Liver (tissue), 9 donors: ENCODE measurements around the gene SPARC. TPM values are rescaled to one million over a fixed set of nuclear protein-coding genes. Genes with fewer than 3 reads are reported as not detected.

Experiments
- DNase-seq: peaks from one replicate; pipeline ENCODE4 v3.0.0-alpha.2; 2017; ENCODE audit warnings: low spot score
- H3K27ac ChIP-seq, 2 donors: one replicate each; pipeline ENCODE4 v1.7.0; 2013; ENCODE audit warnings: inconsistent platforms in 2 of 2, low read length in 2 of 2, control low read depth in 1 of 2, low read depth in 1 of 2, mild to moderate bottlenecking in 1 of 2
- H3K27me3 ChIP-seq, 4 donors: one replicate each; pipeline versions ENCODE4 v1.6.1 to v1.7.0; 2013; ENCODE audit warnings: low read length in 3 of 4, inconsistent platforms in 1 of 4, mild to moderate bottlenecking in 1 of 4, moderate library complexity in 1 of 4; ENCODE audit not compliant: control insufficient read depth in 4 of 4, insufficient read depth in 4 of 4
- H3K36me3 ChIP-seq, 4 donors: one replicate each; pipeline versions ENCODE4 v1.6.1 to v1.7.0; 2013; ENCODE audit warnings: low read length in 3 of 4, mild to moderate bottlenecking in 3 of 4, low read depth in 1 of 4, moderate library complexity in 1 of 4; ENCODE audit not compliant: control insufficient read depth in 4 of 4, insufficient read depth in 3 of 4
- H3K4me1 ChIP-seq, 4 donors: one replicate each; pipeline versions ENCODE4 v1.6.1 to v1.7.0; 2013; ENCODE audit warnings: low read length in 3 of 4, mild to moderate bottlenecking in 3 of 4, moderate library complexity in 1 of 4; ENCODE audit not compliant: control insufficient read depth in 4 of 4, insufficient read depth in 4 of 4
- H3K4me3 ChIP-seq, 3 donors: one replicate each; pipeline versions ENCODE4 v1.6.1 to v1.7.0; 2013; ENCODE audit warnings: low read length in 3 of 3, control low read depth in 1 of 3, low read depth in 1 of 3, mild to moderate bottlenecking in 1 of 3
- H3K9ac ChIP-seq, 2 donors: one replicate each; pipeline ENCODE4 v1.7.0; 2013; ENCODE audit warnings: low read length in 2 of 2, mild to moderate bottlenecking in 2 of 2, moderate library complexity in 2 of 2, control low read depth in 1 of 2, low read depth in 1 of 2
- H3K9me3 ChIP-seq, 4 donors: one replicate each; pipeline versions ENCODE4 v1.6.1 to v1.7.0; 2013; ENCODE audit warnings: low read length in 3 of 4; ENCODE audit not compliant: control insufficient read depth in 4 of 4
- EGR1 ChIP-seq, 2 donors: IDR thresholded peaks; 2 replicates each; pipeline ENCODE4 v1.6.1; 2016 to 2018; ENCODE audit warnings: antibody characterized with exemption in 2 of 2, low read depth in 2 of 2
- FOXA1 ChIP-seq: IDR thresholded peaks from 2 replicates; pipeline ENCODE4 v1.6.1; 2016; ENCODE audit warnings: antibody characterized with exemption
- FOXA2 ChIP-seq: IDR thresholded peaks from 2 replicates; pipeline ENCODE4 v1.6.1; 2016; ENCODE audit warnings: antibody characterized with exemption
- GABPA ChIP-seq, 2 donors: IDR thresholded peaks in 1 of 2; conservative IDR thresholded peaks in 1 of 2; 2 replicates each; pipeline ENCODE4 v1.6.1; 2016; ENCODE audit warnings: antibody characterized with exemption in 2 of 2, mild to moderate bottlenecking in 1 of 2, moderate library complexity in 1 of 2
- HNF4A ChIP-seq, 2 donors: conservative IDR thresholded peaks; 2 replicates each; pipeline ENCODE4 v1.6.1; 2016; ENCODE audit warnings: antibody characterized with exemption in 2 of 2, mild to moderate bottlenecking in 2 of 2
- HNF4G ChIP-seq: IDR thresholded peaks from 2 replicates; pipeline ENCODE4 v1.6.1; 2016; ENCODE audit warnings: antibody characterized with exemption
- JUND ChIP-seq, 2 donors: IDR thresholded peaks; 2 replicates each; pipeline ENCODE4 v1.6.1; 2016; ENCODE audit warnings: antibody characterized with exemption in 2 of 2
- NR2F2 ChIP-seq: IDR thresholded peaks from 2 replicates; pipeline ENCODE4 v1.6.1; 2016; ENCODE audit warnings: antibody characterized with exemption
- RAD21 ChIP-seq, 2 donors: IDR thresholded peaks; 2 replicates each; pipeline ENCODE4 v1.6.1; 2016; ENCODE audit warnings: antibody characterized with exemption in 2 of 2, mild to moderate bottlenecking in 2 of 2
- REST ChIP-seq: IDR thresholded peaks from 2 replicates; pipeline ENCODE4 v1.6.1; 2016; ENCODE audit warnings: antibody characterized with exemption, mild to moderate bottlenecking
- RXRA ChIP-seq, 2 donors: IDR thresholded peaks; 2 replicates each; pipeline ENCODE4 v1.6.1; 2017 to 2018; ENCODE audit warnings: antibody characterized with exemption in 2 of 2, mild to moderate bottlenecking in 1 of 2
- SP1 ChIP-seq: IDR thresholded peaks from 2 replicates; pipeline ENCODE4 v1.6.1; 2018; ENCODE audit warnings: antibody characterized with exemption, mild to moderate bottlenecking
- TAF1 ChIP-seq: conservative IDR thresholded peaks from 2 replicates; pipeline ENCODE4 v1.6.1; 2016; ENCODE audit warnings: antibody characterized with exemption, mild to moderate bottlenecking
- YY1 ChIP-seq: IDR thresholded peaks from 2 replicates; pipeline ENCODE4 v1.6.1; 2016; ENCODE audit warnings: antibody characterized with exemption, mild to moderate bottlenecking
- ZBTB33 ChIP-seq: IDR thresholded peaks from 2 replicates; pipeline ENCODE4 v1.6.1; 2016; ENCODE audit warnings: antibody characterized with exemption
- WGBS: extraction: QIAGEN DNeasy Blood & Tissue Kit; methylation state at CpG from one replicate; pipeline ENCODE4 v1.1.7; 2013; 5-methylcytosine and 5-hydroxymethylcytosine counted together
- polyA plus RNA-seq, 2 donors: library from polyadenylated mRNA; stranded (reverse) in 1 of 2; unstranded in 1 of 2; fragments of 200-250 nt in 1 of 2; fragments of >200 nt in 1 of 2; fragmentation: Nextera tagmentation in 1 of 2; extraction: Ambion mirVana in 1 of 2; gene quantifications; one replicate each; pipeline versions ENCODE4 v1.2.1 to v1.2.3, GENCODE V29; 2013 to 2015
- total RNA-seq, 2 donors: library from RNA; depleted of rRNA; stranded (reverse); fragments of >200 nt; gene quantifications; one replicate each; pipeline ENCODE4 v1.2.3, GENCODE V29; 2014
- TF ChIP-seq, protein P1 (sequence below): IDR thresholded peaks from 2 replicates; pipeline ENCODE4 v1.6.1; 2016; ENCODE audit warnings: antibody characterized with exemption
- TF ChIP-seq, protein P2 (sequence below): IDR thresholded peaks from 2 replicates; pipeline ENCODE4 v1.6.1; 2016; ENCODE audit warnings: antibody characterized with exemption
- donor health status: healthy.
- donor health status: healthy.
- donor health status: healthy.
- donor health status: healthy.
- donor health status: healthy.

SPARC gene
- total and polyA plus RNA-seq, 4 donors, result 96.6 to 269 (median 110) TPM

- no peak overlapping the region for H3K9ac ChIP-seq
- H3K9me3 ChIP-seq, result no peaks in the 10 kb centered on the region
- no peaks in the 10 kb centered on the region for H3K27me3 ChIP-seq
- H3K36me3 ChIP-seq, result no peaks in the 10 kb centered on the region
- TF ChIP-seq, protein P1, sequence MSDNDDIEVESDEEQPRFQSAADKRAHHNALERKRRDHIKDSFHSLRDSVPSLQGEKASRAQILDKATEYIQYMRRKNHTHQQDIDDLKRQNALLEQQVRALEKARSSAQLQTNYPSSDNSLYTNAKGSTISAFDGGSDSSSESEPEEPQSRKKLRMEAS, result no peak
- TF ChIP-seq, protein P2, sequence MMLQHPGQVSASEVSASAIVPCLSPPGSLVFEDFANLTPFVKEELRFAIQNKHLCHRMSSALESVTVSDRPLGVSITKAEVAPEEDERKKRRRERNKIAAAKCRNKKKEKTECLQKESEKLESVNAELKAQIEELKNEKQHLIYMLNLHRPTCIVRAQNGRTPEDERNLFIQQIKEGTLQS, result no peak
- TF ChIP-seq FOXA1, result no peak
- no peak for TF ChIP-seq ZBTB33
- no peak for TF ChIP-seq FOXA2
- no peak for TF ChIP-seq EGR1 (IDR thresholded peaks at IDR 0.05; ENCODE audit: low read depth in 2 of 2)
- no peak for TF ChIP-seq HNF4A (conservative IDR thresholded peaks at IDR 0.05)
- TF ChIP-seq TAF1, result no peak
- no peak for TF ChIP-seq REST
- TF ChIP-seq RXRA (IDR thresholded peaks at IDR 0.05), result no peak
- no peak for TF ChIP-seq YY1
- TF ChIP-seq RAD21 (IDR thresholded peaks at IDR 0.05), result no peak
- H3K27ac ChIP-seq, result no peak overlapping the region
- no peak for DNase-seq
- no peak overlapping the region for H3K4me3 ChIP-seq
- 80% methylated on average over 4 of the region's 4 CpGs for WGBS
- peaks cover 0 to 11% (median 7%) of the 10 kb centered on the region in 4 donors for H3K4me1 ChIP-seq
Measured at GRCh38 chr5:151662805-151663204, 23.9 kb downstream of the SPARC start.

DNA sequence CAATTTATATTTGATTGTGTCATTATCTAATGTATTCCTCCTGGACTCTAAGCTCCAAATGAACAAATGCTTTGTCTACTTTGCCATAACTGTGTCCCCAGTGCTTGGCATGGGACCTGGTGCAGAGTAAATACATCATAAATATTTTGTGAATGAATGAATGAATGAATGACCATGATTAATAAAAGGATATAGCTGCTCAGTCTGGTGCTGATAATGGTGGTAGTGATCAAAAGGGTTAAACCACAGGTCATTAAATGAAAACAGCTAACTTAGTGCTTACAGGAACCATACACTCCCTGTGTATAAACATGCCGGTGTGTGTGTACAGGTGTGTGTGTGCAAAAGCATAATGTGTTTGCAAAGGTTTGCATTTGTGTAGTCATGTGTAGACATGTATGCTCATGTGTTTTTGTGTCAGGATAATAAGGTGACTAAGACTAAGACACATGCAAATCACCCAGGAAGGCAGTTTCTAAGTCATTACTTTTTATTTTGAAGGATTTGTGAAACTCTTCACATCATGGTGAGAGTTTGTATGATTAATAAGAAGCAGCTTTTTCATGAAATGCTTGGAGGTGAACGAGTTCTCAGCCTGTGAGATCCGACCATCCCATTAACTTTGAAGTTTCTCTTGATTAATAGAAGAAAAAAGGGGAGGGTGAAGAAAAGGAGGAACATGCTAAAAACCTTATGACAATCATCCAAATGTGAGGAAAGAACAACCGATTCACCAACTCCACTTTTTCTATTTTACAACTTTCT, 24.6 kb downstream of the SPARC start:
- Histone ChIP-seq H3K4me3 (no peak overlapping the region), H3K36me3 (no peaks in the 10 kb centered on the region), H3K4me1 (peaks cover 0 to 11% (median 7%) of the 10 kb centered on the region in 4 donors), H3K9me3 (no peaks in the 10 kb centered on the region), H3K27me3 (no peaks in the 10 kb centered on the region), H3K9ac (no peak overlapping the region), H3K27ac (no peak overlapping the region)
- DNase-seq, result no peak
- 70% methylated on average over 4 of the region's 4 CpGs for WGBS
- no peak for TF ChIP-seq REST
- TF ChIP-seq YY1, result no peak
- TF ChIP-seq FOXA2, result no peak
- TF ChIP-seq TAF1, result no peak
- no peak for TF ChIP-seq NR2F2
- no peak for TF ChIP-seq SP1
- TF ChIP-seq, protein P2, result no peak
- no peak for TF ChIP-seq HNF4G
- TF ChIP-seq ZBTB33, result no peak
- TF ChIP-seq, protein P1, result no peak
- TF ChIP-seq JUND (IDR thresholded peaks at IDR 0.05), result no peak
- TF ChIP-seq RAD21 (IDR thresholded peaks at IDR 0.05), result no peak
- TF ChIP-seq FOXA1, result no peak
- TF ChIP-seq EGR1 (IDR thresholded peaks at IDR 0.05; ENCODE audit: low read depth in 2 of 2), result no peak
- TF ChIP-seq RXRA (IDR thresholded peaks at IDR 0.05), result no peak
- no peak for TF ChIP-seq GABPA (IDR thresholded peaks at IDR 0.05 in 1 of 2, conservative IDR thresholded peaks at IDR 0.05 in 1 of 2)
- no peak for TF ChIP-seq HNF4A (conservative IDR thresholded peaks at IDR 0.05)
